AML-193 (cell line): ENCODE data around the gene TMEM132C.

Experiments used
- DNase-seq, 2 experiments: peaks; one replicate each; lab custom pipeline; 2025; lab: John Stamatoyannopoulos, UW

The TMEM132C gene

DNA sequence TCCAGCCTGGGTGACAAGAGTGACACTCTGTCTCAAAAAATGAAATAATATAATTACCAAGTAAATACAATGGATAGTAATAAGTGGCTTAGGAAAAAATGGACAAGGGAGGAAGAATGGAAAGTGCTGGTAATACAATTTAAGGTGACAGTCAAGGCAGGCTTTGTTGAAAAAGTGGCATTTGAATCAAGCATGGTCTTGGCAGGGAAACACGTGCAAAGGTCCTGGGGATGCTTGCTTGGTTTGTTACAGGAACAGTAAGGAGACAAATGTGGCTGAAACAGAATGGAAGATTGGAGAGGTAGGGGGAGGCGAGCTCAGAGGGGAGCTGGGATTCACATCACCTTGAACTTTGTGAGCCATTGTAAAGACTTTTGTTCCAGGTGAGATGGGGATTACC lies 153.2 kb downstream of the TMEM132C start:
- DNase-seq: no peak

DNA sequence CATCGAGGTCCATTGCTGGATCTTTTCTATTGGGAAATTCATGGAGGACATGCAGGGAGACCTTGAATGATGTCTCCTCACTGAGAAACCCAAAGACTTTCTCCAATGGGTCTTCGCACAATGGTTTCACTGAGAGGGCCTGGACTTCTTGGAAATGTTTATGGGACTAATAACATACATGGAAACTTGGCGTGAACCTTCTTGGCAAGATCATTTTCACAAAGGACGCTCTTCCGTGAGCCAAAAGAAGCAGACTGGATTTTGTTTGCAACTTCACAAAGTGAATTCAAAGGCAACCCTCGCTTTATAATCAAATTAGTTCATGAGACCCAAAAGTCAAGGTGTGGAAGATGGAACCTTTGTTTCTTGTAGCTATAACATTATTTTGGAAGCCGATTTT lies 154.4 kb downstream of the TMEM132C start:
- no peak for DNase-seq

GRCh38 chr12:128423205-128423604 lies 156.2 kb downstream of the TMEM132C start:
- no peak for DNase-seq

DNA sequence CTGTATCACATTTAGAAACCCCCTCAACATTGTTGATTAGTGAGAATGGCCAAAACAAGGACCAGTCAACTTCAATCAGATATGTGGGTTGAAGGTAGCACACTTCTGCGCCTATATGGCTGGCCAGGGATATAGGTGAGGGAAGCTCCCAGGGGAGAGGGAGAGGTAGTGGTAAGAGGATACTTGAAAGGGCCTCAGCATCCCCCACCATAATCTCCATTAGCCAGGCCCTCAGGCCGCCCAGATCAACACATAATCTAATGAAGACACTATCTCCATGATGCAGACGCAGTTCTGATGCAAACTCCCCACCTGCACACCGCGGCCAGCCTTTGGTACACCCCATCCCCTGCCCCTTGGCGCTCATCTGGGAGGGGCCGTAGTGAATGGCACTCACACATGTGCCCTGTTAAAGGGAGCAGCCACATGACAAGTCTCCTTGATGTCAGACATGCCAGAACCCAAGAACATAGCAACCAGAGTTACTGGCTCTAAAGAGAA lies 158.0 kb downstream of the TMEM132C start:
- DNase-seq: no peak

GRCh38 chr12:128425666-128426331 lies 158.8 kb downstream of the TMEM132C start:
- DNase-seq: no peak

GRCh38 chr12:128426511-128426910 lies 159.5 kb downstream of the TMEM132C start:
- DNase-seq: no peak

- DNase-seq: no peak
Measured at GRCh38 chr12:128439796-128440195, 172.8 kb downstream of the TMEM132C start.

- DNase-seq: no peak
Measured at GRCh38 chr12:128442096-128442495, 175.1 kb downstream of the TMEM132C start.

DNA sequence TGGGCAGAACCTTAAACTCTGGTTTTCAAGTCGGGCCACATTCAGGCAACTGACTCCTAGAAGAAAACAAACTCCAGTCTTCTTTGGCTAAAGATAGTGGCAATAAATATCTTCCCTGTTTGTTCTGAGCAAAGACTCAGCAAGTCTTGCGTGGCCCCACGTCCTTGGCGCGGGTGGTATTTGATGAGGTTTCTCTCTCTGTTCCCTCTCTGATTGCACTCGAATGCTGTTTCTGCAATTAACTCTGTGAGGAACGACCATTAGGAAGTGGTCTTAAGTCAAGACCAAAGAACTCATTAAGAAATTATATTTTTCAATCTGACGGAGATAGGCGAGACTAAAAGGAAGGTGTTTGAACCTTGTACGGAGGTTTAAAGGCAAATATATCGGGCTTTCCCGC lies 177.6 kb downstream of the TMEM132C start:
- no peak for DNase-seq

DNA sequence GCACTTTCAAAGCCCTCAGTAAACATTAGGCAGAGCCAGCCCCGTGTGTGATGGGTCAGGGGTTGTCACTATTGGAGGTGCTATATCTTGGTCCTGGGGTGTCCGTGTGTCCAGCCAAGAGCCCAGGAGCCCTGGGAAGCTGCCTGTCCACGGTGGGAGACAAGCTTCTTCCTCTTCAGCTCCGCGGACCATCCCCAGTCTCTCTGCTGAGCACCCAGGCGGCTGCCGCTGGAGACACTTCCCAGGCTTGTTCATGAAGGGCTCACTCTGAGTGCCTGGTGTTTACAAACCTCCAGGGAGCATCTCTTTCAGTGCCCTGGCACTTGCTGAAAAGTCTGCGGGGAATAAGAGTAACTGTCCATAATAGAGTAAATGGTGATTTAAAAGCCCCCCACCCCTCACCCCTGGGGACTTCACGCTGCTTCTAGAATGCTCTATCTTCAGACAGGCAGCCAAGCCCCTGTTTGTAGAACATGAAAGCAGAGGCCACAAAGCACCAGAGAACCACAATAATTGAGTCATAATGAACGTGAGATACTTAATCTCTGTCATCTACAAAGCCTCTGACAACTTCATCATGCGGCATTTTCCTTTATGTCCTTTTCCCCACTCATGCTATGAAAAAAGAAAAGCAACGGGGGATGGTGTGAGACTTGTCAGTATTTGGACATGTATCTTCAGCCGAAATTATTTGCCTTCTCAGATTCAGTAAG lies 178.6 kb downstream of the TMEM132C start:
- DNase-seq: no peak

- no peak for DNase-seq
Measured at GRCh38 chr12:128449146-128449894, 182.3 kb downstream of the TMEM132C start.

DNA sequence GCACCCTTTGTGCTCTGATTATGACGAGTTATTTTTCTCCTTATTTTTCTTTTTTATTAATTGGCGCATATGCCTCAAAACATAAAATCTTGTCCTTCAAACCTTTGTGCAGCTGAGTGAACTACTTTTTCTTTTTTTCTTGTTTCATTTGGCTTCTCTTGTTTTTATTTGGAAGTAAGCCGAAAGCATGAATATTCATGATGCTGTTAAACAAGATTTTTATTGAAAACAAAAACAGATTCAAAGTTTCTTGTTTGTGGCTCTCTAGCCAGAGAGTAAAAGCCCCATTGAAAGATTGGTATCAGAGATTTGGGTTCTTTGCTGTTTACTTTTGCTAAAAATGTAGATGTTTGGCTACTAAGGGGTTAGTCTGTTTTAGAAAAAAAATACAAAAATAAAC lies 183.8 kb downstream of the TMEM132C start:
- DNase-seq: no peak

DNA sequence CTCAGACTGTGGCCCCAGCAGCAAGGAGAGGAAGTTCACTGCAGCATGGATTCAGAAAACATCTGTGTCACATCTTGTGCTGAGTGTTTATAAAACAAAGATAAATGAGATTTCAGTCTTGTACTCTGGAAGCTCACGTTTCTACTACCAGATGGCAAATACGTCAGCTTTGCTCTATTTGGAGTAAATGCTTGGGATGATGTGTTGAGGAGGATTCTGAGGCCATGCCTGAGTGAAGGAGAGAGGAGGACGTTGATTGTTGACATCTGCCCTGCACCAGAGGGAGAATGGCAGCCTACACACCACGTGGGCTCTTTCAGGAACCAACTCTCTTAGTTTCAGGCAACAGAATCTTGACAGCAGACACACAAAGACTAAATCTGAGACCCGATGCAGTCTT lies 188.9 kb downstream of the TMEM132C start:
- DNase-seq: no peak

- no peak for DNase-seq
Measured at GRCh38 chr12:128456922-128457321, 190.0 kb downstream of the TMEM132C start.

DNA sequence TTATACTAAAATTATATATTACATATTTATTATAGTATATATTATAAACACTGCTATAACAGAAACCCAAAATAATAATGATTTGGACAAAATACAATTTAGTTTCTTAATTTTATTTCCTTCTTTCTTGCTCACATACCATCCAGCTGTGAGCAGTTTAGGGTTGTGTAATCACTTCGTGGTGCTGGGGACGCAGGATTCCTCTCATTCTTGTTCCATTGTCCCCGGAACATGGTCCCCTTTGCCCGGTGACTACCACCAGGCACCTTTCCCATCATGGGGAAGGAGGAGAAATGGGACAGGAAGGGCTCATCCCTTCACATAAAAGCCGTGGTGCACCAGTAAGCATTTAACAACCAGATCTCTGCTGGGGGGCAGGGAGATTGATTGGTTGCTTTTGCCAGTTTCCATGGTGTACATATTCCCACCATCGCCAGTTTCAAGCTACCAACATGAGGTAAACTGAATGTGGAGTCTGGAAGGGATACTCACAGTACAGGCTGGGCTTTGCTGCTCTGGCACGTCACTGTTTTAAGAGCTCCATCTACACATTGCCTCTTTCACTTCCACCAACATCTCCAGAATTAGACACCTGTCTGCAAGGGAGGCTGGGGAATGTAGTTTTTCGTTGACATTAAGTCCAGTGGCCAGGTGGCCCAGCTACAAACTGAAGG lies 191.5 kb downstream of the TMEM132C start:
- DNase-seq: no peak

DNA sequence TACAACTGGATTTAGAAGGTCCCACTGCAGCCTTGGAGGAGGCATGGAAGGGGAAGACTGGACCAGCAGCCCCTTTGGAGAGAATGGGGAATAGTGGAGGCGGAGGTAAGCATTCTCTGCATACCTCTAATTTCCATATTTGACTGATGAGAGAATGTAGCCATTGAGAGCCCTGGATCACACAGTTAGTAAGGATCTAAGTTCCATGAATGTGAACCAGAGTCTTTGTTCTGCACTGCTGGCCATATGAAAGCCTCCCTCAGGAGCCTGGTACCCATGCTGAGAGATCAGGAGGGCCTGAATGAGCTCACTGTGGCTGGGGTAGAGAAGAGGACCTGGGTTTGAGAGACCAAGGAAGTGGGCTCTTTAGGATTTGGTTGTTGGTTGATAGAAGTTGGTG lies 192.1 kb downstream of the TMEM132C start:
- DNase-seq: no peak

- DNase-seq: no peak
Measured at GRCh38 chr12:128463881-128464280, 196.9 kb downstream of the TMEM132C start.

DNA sequence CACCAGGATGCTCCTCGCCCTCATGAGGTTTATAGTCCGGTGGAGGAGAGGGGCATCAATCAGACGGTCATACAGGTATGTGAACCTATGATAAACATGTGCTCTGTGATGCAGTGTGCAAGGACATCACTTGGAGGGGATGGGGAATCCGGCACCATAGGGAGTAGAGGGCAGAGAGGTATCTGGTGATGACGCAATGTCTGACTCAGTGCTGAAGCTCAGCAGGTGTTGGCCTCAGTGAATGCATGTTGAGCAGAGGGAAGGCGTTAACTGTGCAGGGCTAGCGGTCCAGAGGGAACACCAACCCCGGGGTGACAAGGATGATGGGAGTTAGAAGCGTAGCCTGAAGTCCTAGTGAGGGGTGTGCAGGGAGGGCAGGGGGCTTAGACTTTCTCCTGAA lies 200.9 kb downstream of the TMEM132C start:
- DNase-seq: no peak

DNA sequence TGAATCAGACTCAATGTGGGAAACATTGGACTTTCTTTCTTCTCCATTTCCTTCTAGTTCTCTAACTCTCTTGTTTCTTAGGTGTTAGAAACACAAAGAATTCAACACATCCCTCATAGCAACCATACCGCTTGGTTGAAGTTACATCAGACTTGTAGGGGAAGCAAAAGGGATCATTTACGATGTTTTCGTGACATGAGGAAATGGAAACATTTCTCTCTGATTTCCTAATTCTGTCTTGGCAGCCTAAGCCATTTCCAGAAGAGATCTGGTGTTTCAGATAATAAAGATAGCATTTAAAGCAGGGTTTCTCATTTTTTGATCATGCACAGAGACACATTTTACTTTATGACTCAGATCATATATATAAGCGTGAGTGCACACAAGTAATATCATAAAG lies 202.0 kb downstream of the TMEM132C start:
- no peak for DNase-seq

- no peak for DNase-seq
Measured at GRCh38 chr12:128471491-128471890, 204.5 kb downstream of the TMEM132C start.

- DNase-seq: no peak
Measured at GRCh38 chr12:128474916-128475315, 207.9 kb downstream of the TMEM132C start.

GRCh38 chr12:128476266-128476665 lies 209.3 kb downstream of the TMEM132C start:
- DNase-seq: no peak
